ENCODE measurements around the gene THRAP3.

GRCh38 chr1:36208978-36209703 is 15.1 kb upstream of the THRAP3 start:
- TF ChIP-seq CTCF (IDR thresholded peaks at IDR 0.05; ENCODE audit: borderline replicate concordance, extremely low read depth, low read length, poor library complexity, severe bottlenecking) = peak; percentile 14
- TF ChIP-seq EZH2 (IDR thresholded peaks at IDR 0.05; ENCODE audit: borderline replicate concordance, low read depth, low read length, severe bottlenecking) = no peak
